Left ventricle myocardium inferior (tissue), 1 donor: ENCODE results near the gene FAM185A. TPM values are rescaled to one million over a fixed set of nuclear protein-coding genes. Genes with fewer than 3 reads are reported as not detected.

ENCODE experiments used
- DNase-seq: peaks from one replicate; pipeline ENCODE4 v3.0.0-alpha.2; 2020
- H3K27ac ChIP-seq: fragments of 200-600 bp; replicated peaks from 2 replicates; pipeline ENCODE4 v1.8.0; 2021
- H3K27me3 ChIP-seq: fragments of 200-600 bp; 2 replicates; pipeline ENCODE4 v1.8.0; 2021; ENCODE audit warnings: low read depth
- H3K36me3 ChIP-seq: fragments of 200-600 bp; 2 replicates; pipeline ENCODE4 v1.8.0; 2021
- H3K4me1 ChIP-seq: fragments of 200-600 bp; 2 replicates; pipeline ENCODE4 v1.8.0; 2021
- H3K4me3 ChIP-seq: fragments of 200-600 bp; 2 replicates; pipeline ENCODE4 v1.8.0; 2021; ENCODE audit warnings: mild to moderate bottlenecking, moderate library complexity
- H3K9me3 ChIP-seq: fragments of 200-600 bp; replicated peaks from 2 replicates; pipeline ENCODE4 v1.8.0; 2021
- intact Hi-C: fragments of 100-400 bp; cut with micrococcal nuclease; formaldehyde crosslinking; loops from one replicate; pipeline ENCODE4 v1.11.0; 2022
- total RNA-seq: library from RNA; stranded (reverse); fragmentation: NEBNext Ultra II Directional; extraction: Animal tissue kit (Norgen Biotek cat#: 25700); gene quantifications from one replicate; pipeline ENCODE4 v1.2.1, GENCODE V29; 2021
- TF ChIP-seq, protein P1 (sequence below): fragments of 200-600 bp; IDR thresholded peaks from 2 replicates; pipeline ENCODE4 v1.8.0; 2021; ENCODE audit warnings: antibody characterized with exemption, mild to moderate bottlenecking, borderline replicate concordance
- donor health status: DM: no; HTN: yes; CAD: no; lungs with severe emphysema.

The FAM185A gene
- total RNA-seq, 1 donor from 2014 or later: 7.0 TPM

DNA sequence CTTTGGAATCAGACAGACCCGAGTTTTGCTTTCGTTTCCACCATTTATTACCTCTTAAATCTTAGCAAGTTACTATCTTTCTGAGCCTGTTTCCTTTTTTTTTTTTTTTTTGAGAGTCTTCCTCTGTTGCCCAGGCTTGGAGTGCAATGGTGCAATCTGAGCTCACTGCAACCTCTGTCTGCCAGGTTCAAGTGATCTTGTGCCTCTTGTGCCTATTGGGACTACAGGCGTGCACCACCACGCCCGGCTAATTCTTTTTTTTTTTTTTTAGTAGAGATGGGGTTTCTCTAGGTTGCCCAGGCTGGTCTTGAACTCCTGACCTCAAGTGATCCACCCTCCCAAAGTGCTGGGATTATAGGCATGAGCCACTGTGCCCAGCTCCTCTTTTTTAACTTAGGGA is 84.5 kb downstream of the FAM185A start:
- H3K27me3 ChIP-seq: no peaks in the 10 kb centered on the region
- intact Hi-C loops: no loop called here
- no peaks in the 10 kb centered on the region for H3K4me1 ChIP-seq
- peaks cover 9% of the 10 kb centered on the region for H3K36me3 ChIP-seq
- TF ChIP-seq, protein P1, sequence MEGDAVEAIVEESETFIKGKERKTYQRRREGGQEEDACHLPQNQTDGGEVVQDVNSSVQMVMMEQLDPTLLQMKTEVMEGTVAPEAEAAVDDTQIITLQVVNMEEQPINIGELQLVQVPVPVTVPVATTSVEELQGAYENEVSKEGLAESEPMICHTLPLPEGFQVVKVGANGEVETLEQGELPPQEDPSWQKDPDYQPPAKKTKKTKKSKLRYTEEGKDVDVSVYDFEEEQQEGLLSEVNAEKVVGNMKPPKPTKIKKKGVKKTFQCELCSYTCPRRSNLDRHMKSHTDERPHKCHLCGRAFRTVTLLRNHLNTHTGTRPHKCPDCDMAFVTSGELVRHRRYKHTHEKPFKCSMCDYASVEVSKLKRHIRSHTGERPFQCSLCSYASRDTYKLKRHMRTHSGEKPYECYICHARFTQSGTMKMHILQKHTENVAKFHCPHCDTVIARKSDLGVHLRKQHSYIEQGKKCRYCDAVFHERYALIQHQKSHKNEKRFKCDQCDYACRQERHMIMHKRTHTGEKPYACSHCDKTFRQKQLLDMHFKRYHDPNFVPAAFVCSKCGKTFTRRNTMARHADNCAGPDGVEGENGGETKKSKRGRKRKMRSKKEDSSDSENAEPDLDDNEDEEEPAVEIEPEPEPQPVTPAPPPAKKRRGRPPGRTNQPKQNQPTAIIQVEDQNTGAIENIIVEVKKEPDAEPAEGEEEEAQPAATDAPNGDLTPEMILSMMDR: no peak
- H3K9me3 ChIP-seq: no peaks in the 10 kb centered on the region
- no peak for DNase-seq
- no peak overlapping the region for H3K4me3 ChIP-seq
- H3K27ac ChIP-seq: no peak overlapping the region

DNA sequence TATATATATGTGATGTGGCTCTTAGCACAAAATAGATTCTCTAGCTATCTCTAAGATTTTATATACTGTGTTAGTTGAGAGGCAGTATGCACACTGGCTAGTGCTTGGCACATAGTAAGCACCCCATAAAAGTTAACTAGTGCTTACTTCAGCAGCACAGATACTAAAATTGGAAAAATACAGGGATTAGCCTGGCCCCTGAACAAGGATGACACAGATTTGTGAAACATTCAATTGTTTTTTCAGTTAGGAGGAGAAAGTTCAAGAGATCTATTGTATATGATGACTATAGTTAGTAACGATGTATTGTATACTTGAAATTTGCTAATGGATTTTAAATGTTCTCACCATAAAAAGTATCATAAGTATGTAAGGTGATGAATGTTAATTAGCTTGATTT is 85.7 kb downstream of the FAM185A start:
- Histone ChIP-seq H3K4me1 (no peaks in the 10 kb centered on the region), H3K27ac (no peak overlapping the region), H3K9me3 (no peaks in the 10 kb centered on the region), H3K27me3 (no peaks in the 10 kb centered on the region), H3K4me3 (no peak overlapping the region), H3K36me3 (peaks cover 4% of the 10 kb centered on the region)
- DNase-seq: no peak
- intact Hi-C loops: no loop called here
- TF ChIP-seq, protein P1: no peak

DNA sequence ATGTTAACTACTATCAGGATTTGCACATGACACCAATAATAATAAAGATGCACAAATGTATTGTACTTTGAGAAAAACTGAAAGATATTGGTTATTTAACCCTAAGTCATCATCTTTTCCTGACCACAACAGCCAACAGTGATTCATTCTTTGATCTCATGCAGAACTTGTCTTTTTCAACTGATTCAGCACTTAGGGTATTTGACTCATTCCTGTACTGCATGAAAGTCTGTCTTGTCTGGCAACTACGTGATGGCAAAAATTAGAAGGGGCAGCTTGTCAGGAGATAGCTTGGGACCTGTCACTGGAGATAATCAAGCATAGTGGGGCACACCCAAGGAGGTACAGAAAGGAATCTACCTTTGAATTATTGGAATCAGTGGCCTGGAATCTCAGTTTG is 86.2 kb downstream of the FAM185A start:
- H3K27me3 ChIP-seq: no peaks in the 10 kb centered on the region
- no peaks in the 10 kb centered on the region for H3K36me3 ChIP-seq
- intact Hi-C loops: no loop called here
- H3K4me3 ChIP-seq: no peak overlapping the region
- DNase-seq: no peak
- H3K27ac ChIP-seq: no peak overlapping the region
- no peaks in the 10 kb centered on the region for H3K9me3 ChIP-seq
- no peaks in the 10 kb centered on the region for H3K4me1 ChIP-seq
- TF ChIP-seq, protein P1: no peak

DNA sequence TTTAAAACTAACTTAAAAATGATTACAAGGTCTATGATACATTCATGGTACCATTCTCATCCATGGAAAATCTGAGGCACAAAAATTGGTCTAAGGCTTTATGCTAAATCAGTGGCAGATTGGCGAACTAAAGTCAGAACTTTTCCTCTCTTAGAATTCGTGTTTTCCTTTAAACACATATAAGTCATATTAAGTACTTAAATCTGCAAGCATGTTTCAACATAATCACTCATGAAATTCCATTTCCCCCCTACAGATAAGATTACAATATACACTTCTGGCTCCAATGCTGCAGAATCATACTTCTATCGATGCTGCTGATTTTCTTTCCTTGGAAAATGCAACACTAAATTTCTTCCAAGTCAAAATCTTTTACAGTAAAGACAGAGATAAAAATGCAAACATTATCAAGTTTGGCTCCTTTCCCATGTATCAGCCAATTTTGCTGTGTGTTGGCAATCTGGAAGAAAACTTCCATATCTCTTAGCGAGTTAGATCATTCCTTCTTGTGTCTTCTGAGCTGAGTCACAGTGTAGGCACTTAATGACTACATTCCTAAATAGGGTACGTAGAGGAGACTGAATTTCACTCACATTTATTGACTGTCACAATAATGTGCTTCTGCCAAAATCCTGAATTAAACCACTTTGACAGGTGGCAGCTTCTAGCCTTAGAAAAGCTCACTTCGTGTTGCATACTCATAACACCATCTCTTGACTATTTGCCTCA is 87.6 kb downstream of the FAM185A start:
- no peaks in the 10 kb centered on the region for H3K9me3 ChIP-seq
- no peak overlapping the region for H3K27ac ChIP-seq
- TF ChIP-seq, protein P1: no peak
- no peaks in the 10 kb centered on the region for H3K4me1 ChIP-seq
- DNase-seq: no peak
- H3K36me3 ChIP-seq: no peaks in the 10 kb centered on the region
- no peaks in the 10 kb centered on the region for H3K27me3 ChIP-seq
- no peak overlapping the region for H3K4me3 ChIP-seq
- intact Hi-C loops: no loop called here

DNA sequence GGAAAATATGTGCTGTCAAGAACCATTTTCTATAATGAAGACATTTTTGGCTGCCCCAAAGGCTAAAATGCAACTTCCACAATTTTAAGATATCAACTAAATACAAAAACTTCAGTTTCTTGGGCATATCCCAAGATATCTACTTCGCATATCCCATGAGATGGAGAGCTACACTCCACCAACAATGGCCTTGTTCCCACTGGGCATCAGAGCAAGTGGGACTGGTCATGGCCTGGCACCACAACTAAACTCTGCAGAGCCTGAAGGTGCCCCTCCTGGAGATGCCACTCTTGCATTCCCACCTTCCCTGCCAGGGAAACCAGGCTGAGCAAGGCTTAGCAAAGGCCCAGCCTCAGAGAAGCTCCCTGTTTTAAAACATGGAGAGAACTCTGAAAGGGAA is 88.2 kb downstream of the FAM185A start:
- H3K27me3 ChIP-seq: no peaks in the 10 kb centered on the region
- intact Hi-C loops: no loop called here
- TF ChIP-seq, protein P1: no peak
- no peak for DNase-seq
- no peaks in the 10 kb centered on the region for H3K36me3 ChIP-seq
- no peak overlapping the region for H3K4me3 ChIP-seq
- H3K4me1 ChIP-seq: no peaks in the 10 kb centered on the region
- no peaks in the 10 kb centered on the region for H3K9me3 ChIP-seq
- no peak overlapping the region for H3K27ac ChIP-seq
